GM06990 (cell line): ENCODE data around the gene SLC4A9.

Experiments used
- DNase-seq: peaks from one replicate; pipeline ENCODE4 v3.0.0-alpha.2; 2011; ENCODE audit not compliant: insufficient read length; ENCODE audit errors: extremely low read depth
- H3K27me3 ChIP-seq: replicated peaks from 2 replicates; pipeline ENCODE4 v1.6.0; 2011; ENCODE audit warnings: low read length; ENCODE audit not compliant: control insufficient read depth, insufficient read depth
- H3K36me3 ChIP-seq: 2 replicates; pipeline ENCODE4 v1.5.1; 2011; ENCODE audit warnings: low read length; ENCODE audit not compliant: control insufficient read depth, insufficient read depth
- H3K4me3 ChIP-seq: replicated peaks from 2 replicates; pipeline ENCODE4 v1.5.1; 2011; ENCODE audit warnings: low read depth, mild to moderate bottlenecking, control low read depth, low read length
- TF ChIP-seq, protein P1 (sequence below): IDR thresholded peaks from 2 replicates; pipeline ENCODE4 v1.5.1; 2011; ENCODE audit warnings: low read length, control low read depth, mild to moderate bottlenecking, inconsistent platforms; ENCODE audit not compliant: insufficient read depth, poor library complexity, severe bottlenecking

The SLC4A9 gene

DNA sequence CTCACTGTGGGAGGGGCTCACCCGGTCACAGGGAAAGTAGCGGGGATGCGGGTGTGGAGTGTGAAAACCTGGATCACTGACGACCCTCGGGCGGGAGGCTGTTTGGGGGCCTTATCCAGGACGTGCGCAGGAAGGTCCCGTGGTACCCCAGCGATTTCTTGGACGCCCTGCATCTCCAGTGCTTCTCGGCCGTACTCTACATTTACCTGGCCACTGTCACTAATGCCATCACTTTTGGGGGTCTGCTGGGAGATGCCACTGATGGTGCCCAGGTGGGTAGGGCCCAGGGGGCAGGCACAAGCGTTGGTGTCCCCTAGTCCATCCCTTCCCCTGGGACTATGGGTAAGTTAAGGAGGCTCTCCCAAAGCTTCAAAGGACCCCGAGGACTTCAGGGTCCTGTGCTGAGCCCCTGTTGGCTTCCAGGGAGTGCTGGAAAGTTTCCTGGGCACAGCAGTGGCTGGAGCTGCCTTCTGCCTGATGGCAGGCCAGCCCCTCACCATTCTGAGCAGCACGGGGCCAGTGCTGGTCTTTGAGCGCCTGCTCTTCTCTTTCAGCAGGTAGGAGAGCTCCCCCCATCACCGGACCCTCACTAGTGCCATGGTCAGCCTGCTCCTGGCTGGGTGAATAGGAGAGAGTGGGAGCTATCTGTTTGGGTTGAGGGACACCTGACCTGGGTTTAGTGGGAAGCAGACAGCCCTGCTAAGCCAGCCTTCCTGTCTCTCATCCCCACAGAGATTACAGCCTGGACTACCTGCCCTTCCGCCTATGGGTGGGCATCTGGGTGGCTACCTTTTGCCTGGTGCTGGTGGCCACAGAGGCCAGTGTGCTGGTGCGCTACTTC is 3.9 kb downstream of the SLC4A9 start:
- Histone ChIP-seq H3K36me3 (no peaks in the 10 kb centered on the region), H3K27me3 (no peaks in the 10 kb centered on the region), H3K4me3 (peak overlapping the region; percentile 62)
- TF ChIP-seq, protein P1, sequence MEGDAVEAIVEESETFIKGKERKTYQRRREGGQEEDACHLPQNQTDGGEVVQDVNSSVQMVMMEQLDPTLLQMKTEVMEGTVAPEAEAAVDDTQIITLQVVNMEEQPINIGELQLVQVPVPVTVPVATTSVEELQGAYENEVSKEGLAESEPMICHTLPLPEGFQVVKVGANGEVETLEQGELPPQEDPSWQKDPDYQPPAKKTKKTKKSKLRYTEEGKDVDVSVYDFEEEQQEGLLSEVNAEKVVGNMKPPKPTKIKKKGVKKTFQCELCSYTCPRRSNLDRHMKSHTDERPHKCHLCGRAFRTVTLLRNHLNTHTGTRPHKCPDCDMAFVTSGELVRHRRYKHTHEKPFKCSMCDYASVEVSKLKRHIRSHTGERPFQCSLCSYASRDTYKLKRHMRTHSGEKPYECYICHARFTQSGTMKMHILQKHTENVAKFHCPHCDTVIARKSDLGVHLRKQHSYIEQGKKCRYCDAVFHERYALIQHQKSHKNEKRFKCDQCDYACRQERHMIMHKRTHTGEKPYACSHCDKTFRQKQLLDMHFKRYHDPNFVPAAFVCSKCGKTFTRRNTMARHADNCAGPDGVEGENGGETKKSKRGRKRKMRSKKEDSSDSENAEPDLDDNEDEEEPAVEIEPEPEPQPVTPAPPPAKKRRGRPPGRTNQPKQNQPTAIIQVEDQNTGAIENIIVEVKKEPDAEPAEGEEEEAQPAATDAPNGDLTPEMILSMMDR = no peak
- DNase-seq = no peak

DNA sequence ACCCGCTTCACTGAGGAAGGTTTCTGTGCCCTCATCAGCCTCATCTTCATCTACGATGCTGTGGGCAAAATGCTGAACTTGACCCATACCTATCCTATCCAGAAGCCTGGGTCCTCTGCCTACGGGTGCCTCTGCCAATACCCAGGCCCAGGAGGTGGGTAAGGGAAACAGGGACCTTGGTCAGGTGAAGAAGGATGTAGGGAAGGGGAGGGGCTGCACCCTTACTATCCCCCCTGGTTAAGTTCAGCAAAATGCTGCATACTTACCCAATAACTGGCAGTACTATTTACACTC is 4.4 kb downstream of the SLC4A9 start:
- no peak for DNase-seq
- H3K4me3 ChIP-seq = no peak overlapping the region
- H3K27me3 ChIP-seq = no peaks in the 10 kb centered on the region
- TF ChIP-seq, protein P1 = no peak
- no peaks in the 10 kb centered on the region for H3K36me3 ChIP-seq

DNA sequence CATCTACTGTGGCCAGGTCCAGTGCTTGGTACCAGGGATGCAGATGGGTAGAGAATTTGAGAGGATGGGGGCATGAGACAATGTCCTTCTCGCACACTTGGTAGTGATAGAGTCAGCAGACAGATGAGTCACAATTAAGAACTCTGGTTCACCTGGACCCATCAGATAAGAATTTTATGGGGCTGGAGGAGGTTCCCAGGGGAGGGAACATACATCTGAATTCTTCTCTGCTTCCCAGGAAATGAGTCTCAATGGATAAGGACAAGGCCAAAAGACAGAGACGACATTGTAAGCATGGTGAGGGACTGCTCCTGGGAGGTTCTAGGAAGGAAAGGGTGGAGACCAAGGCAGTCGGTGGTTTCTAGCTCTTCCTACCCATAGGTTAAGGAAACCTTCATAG is 5.3 kb downstream of the SLC4A9 start:
- no peaks in the 10 kb centered on the region for H3K36me3 ChIP-seq
- DNase-seq = no peak
- TF ChIP-seq, protein P1 = no peak
- H3K4me3 ChIP-seq = no peak overlapping the region
- H3K27me3 ChIP-seq = no peaks in the 10 kb centered on the region

DNA sequence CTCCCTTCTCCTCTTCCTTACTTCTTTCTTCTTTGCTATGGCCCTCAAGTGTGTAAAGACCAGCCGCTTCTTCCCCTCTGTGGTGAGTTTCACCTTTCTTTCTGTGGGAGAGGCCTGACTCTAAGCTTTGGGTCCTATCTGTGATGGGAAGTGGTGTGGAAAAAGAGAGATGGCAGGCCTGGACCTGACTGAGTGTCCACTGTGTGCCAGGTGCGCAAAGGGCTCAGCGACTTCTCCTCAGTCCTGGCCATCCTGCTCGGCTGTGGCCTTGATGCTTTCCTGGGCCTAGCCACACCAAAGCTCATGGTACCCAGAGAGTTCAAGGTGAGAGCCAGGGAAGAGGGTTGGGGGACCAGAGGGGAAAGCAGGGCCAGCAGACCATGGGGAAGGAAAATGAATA is 5.9 kb downstream of the SLC4A9 start:
- no peaks in the 10 kb centered on the region for H3K36me3 ChIP-seq
- no peak overlapping the region for H3K4me3 ChIP-seq
- DNase-seq = no peak
- TF ChIP-seq, protein P1 = no peak
- no peaks in the 10 kb centered on the region for H3K27me3 ChIP-seq

DNA sequence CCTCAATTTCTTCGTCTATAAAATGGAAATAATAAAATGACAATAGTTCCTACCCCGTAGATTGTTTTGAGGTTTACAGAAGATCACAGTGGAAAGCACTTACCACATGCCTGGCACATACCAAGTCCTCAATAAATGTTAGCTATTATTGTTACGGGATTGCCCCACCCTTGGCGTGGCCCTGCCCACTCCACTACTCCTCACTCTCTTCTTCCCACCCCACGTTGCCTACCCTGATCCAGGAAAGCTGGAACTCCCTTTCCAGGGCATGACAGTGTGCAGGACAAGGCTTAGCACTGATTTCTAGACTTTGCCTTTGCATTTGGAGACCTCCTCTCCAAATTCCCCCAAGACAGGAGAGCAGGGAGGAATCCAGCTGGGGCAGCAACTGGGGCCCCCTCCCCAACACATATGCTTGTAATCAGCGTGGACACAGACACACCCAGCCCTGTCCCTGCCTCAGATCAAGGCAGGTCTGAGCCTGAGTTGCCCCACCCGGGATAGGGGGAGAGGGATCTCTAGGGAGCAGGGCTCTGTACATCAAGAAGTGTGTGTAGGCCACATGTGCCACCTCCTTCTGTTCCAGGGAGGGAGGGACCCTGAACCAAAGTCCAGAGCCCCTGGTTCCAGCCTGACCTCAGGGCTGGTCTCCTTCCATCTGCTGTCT is 6.7 kb downstream of the SLC4A9 start:
- H3K4me3 ChIP-seq = no peak overlapping the region
- TF ChIP-seq, protein P1 = no peak
- no peaks in the 10 kb centered on the region for H3K36me3 ChIP-seq
- no peaks in the 10 kb centered on the region for H3K27me3 ChIP-seq
- no peak for DNase-seq
